ENCODE results near the gene RBM19. TPM values are rescaled to one million over a fixed set of nuclear protein-coding genes. Genes with fewer than 3 reads are reported as not detected.

Gene RBM19, protein sequence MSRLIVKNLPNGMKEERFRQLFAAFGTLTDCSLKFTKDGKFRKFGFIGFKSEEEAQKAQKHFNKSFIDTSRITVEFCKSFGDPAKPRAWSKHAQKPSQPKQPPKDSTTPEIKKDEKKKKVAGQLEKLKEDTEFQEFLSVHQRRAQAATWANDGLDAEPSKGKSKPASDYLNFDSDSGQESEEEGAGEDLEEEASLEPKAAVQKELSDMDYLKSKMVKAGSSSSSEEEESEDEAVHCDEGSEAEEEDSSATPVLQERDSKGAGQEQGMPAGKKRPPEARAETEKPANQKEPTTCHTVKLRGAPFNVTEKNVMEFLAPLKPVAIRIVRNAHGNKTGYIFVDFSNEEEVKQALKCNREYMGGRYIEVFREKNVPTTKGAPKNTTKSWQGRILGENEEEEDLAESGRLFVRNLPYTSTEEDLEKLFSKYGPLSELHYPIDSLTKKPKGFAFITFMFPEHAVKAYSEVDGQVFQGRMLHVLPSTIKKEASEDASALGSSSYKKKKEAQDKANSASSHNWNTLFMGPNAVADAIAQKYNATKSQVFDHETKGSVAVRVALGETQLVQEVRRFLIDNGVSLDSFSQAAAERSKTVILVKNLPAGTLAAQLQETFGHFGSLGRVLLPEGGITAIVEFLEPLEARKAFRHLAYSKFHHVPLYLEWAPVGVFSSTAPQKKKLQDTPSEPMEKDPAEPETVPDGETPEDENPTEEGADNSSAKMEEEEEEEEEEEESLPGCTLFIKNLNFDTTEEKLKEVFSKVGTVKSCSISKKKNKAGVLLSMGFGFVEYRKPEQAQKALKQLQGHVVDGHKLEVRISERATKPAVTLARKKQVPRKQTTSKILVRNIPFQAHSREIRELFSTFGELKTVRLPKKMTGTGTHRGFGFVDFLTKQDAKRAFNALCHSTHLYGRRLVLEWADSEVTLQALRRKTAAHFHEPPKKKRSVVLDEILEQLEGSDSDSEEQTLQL
- total RNA-seq (2014; rRNA removed) (61.7 and 68.0 TPM in 2 replicates), Bru-seq, nascent RNA (percentile 78 among the genes with signal in this experiment), BruChase-seq, experiment 1, labeled RNA remaining after a 6-hour chase (percentile 75 among the genes with signal in this experiment), BruChase-seq, experiment 2, labeled RNA remaining after a 2-hour chase (percentile 77 among the genes with signal in this experiment)
- long read RNA-seq, full-length matches to known transcripts, result 76 of 150 reads
- long read RNA-seq, partial matches to known transcripts, result 21 of 150 reads
- long read RNA-seq, other reads (novel, unspliced or antisense), result 53 of 150 reads

DNA sequence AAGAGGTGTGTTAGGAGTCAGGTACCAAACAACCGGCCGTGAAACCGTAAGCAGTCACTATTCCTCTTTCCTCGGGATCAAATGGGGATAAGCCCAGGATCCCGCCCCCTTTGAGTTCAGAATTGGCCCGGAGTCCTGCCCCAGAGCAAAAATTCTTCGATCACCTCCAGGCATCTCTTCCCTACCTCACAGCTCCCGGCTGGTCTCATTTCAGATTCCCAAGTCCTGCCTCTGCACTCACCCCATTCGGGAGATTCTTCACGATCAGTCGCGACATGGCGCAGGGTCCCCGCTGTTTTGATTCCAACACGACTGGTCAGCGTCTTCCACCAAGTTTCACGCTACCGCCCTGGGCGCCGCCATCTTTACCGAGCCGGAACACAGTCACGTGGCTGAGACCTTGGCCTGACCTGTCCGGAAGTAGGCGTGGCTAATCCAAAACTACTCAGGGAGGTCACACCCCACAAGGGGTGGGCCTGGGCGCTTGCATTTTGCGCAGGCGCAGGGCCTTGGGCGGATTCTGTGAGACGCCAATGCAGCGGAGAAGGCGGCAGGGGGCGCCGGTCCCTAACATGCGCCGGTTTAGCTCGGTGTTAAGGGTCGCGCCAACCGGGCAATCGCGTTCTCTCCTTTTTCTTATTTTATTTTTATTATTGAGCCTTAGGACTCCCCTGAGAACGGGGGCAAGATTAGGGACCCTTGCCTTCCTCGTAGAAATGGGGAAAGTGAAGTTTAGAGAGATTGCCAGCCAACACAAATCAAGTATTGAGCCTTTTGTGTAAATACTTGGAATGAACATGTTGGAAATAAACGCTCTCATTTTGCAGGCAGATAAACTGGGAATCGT, at the start of gene RBM19:
Gene RBM19 (minus strand): TSS at position 375 of the 847 bp plus-strand sequence. CDS start 98 bp downstream, at position 277.
- peaks cover 17% of the 10 kb centered on the region for H3K4me1 ChIP-seq (ENCODE audit: insufficient read depth, low read length)
- peak within 1 kb of the TSS; percentile 24 for H3K27ac ChIP-seq (ENCODE audit: low read length)
- ChIA-PET POLR2A (ENCODE audit: unreplicated experiment) (interaction anchor here (0.8 kb wide), 1 partner anchor 1216 kb away, joined by 4 read pairs; no protein-coding TSS in a partner anchor), CTCF (interaction anchor here (0.5 to 1.7 kb wide), 4 partner anchors 14 to 1901 kb away, joined by 3 to 6 read pairs (median 4); no protein-coding TSS in a partner anchor)
- H3K9ac ChIP-seq (ENCODE audit: low read length), result peak within 1 kb of the TSS; percentile 74
- intact Hi-C loops (cut with micrococcal nuclease), result no loop called here
- H3K27me3 ChIP-seq (ENCODE audit: low read length), result peaks cover 13% of the 10 kb centered on the region; the same call in 1 of the 2 replicates
- BruUV-seq (replicated peaks), result TSS peak; percentile 83
- peak within 1 kb of the TSS; percentile 93 for H3K4me3 ChIP-seq (ENCODE audit: low read length)
- H3F3A ChIP-seq (ENCODE audit: low read length, unreplicated experiment), result no peaks in the 10 kb centered on the region
- peak; percentile 96 for ATAC-seq
- peak within 1 kb of the TSS; percentile 83 for H2AFZ ChIP-seq (ENCODE audit: low read length)
- no peaks in the 10 kb centered on the region for H4K20me1 ChIP-seq (ENCODE audit: low read length)
- peaks cover 38% of the 10 kb centered on the region for H3K79me2 ChIP-seq (ENCODE audit: low read length)
- peak within 1 kb of the TSS; percentile 90 for H3K4me2 ChIP-seq (ENCODE audit: low read length)
- peaks cover 12% of the 10 kb centered on the region for H3K36me3 ChIP-seq (ENCODE audit: low read depth, low read length)
- peak; percentile 99 for DNase-seq
- H3K9me3 ChIP-seq (ENCODE audit: low read length), result no peaks in the 10 kb centered on the region
- TF ChIP-seq, protein P1, sequence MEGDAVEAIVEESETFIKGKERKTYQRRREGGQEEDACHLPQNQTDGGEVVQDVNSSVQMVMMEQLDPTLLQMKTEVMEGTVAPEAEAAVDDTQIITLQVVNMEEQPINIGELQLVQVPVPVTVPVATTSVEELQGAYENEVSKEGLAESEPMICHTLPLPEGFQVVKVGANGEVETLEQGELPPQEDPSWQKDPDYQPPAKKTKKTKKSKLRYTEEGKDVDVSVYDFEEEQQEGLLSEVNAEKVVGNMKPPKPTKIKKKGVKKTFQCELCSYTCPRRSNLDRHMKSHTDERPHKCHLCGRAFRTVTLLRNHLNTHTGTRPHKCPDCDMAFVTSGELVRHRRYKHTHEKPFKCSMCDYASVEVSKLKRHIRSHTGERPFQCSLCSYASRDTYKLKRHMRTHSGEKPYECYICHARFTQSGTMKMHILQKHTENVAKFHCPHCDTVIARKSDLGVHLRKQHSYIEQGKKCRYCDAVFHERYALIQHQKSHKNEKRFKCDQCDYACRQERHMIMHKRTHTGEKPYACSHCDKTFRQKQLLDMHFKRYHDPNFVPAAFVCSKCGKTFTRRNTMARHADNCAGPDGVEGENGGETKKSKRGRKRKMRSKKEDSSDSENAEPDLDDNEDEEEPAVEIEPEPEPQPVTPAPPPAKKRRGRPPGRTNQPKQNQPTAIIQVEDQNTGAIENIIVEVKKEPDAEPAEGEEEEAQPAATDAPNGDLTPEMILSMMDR (conservative IDR thresholded peaks at IDR 0.05; ENCODE audit: low read depth, low read length), result peak; percentile 93
- no peak for TF ChIP-seq EZH2phosphoT487 (IDR thresholded peaks at IDR 0.05; ENCODE audit: borderline replicate concordance, low read length)
- H3K9me2 ChIP-seq (replicated peaks; ENCODE audit: low read length), result no peaks in the 10 kb centered on the region

DNA sequence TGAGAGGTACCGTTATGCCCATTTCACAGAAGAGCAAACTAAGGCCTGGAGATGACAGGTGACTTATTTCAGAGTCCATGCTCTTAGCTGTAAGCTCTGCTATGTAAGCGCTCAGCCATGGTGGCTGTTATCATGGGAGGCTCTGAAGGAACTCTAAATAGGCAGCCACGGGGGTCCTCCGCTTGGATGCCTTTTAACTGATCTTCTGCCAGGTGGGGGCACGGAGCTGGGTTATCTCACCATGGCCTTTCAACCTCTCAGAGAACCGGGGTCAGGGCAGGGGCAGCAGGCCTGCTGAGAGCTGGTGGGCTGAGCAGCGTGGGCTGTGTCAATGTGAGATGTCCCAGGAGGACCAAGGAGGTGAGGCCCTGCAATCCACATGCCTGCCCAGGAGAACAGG, 49.7 kb upstream of the RBM19 start:
- Histone ChIP-seq H3K9ac (ENCODE audit: low read length) (no peak overlapping the region), H3K27ac (ENCODE audit: low read length) (no peak overlapping the region), H3K36me3 (ENCODE audit: low read depth, low read length) (no peaks in the 10 kb centered on the region), H3K9me2 (replicated peaks; ENCODE audit: low read length) (no peaks in the 10 kb centered on the region), H3K9me3 (ENCODE audit: low read length) (no peaks in the 10 kb centered on the region), H2AFZ (ENCODE audit: low read length) (no peak overlapping the region), H3K27me3 (ENCODE audit: low read length) (peaks cover 15% of the 10 kb centered on the region; the same call in 1 of the 2 replicates), H3F3A (ENCODE audit: low read length, unreplicated experiment) (no peaks in the 10 kb centered on the region), H3K4me3 (ENCODE audit: low read length) (no peak overlapping the region), H3K79me2 (ENCODE audit: low read length) (no peaks in the 10 kb centered on the region), H3K4me2 (ENCODE audit: low read length) (no peak overlapping the region), H4K20me1 (ENCODE audit: low read length) (no peaks in the 10 kb centered on the region), H3K4me1 (ENCODE audit: insufficient read depth, low read length) (peaks cover 7% of the 10 kb centered on the region; the same call in 1 of the 2 replicates)
- ATAC-seq (no peak), DNase-seq (no peak)
- TF ChIP-seq, protein P1 (conservative IDR thresholded peaks at IDR 0.05; ENCODE audit: low read depth, low read length), result no peak
- TF ChIP-seq EZH2phosphoT487 (IDR thresholded peaks at IDR 0.05; ENCODE audit: borderline replicate concordance, low read length) (no peak), EZH2 (IDR thresholded peaks at IDR 0.05; ENCODE audit: low read length, unreplicated experiment) (no peak)
- CTCF ChIA-PET, result no interaction called here
- BruUV-seq (replicated peaks), result no TSS peak
- intact Hi-C loops (cut with micrococcal nuclease), result loop anchor here (10.0 kb wide), 1 partner anchor 199 kb away; no protein-coding TSS in a partner anchor
- POLR2A ChIA-PET (ENCODE audit: unreplicated experiment), result no interaction called here

All from PC-3 (cell line).